Stimulated activated CD4-positive, alpha-beta T cell treated with anti-CD3 and anti-CD28 coated beads, Interleukin-12 subunit alpha, Interleukin-12 subunit beta, amount 100 ng/mL, for 4 hours (primary cell): ENCODE results near the gene ECEL1.
"Not testable (repeated sequence)": the region's sequence is repeated elsewhere in the genome, so short reads cannot be mapped to it uniquely, and the experiment has no call there.

Source experiments
- DNase-seq: peaks from one replicate; pipeline ENCODE4 v3.0.0-alpha.2; 2020

The ECEL1 gene, protein sequence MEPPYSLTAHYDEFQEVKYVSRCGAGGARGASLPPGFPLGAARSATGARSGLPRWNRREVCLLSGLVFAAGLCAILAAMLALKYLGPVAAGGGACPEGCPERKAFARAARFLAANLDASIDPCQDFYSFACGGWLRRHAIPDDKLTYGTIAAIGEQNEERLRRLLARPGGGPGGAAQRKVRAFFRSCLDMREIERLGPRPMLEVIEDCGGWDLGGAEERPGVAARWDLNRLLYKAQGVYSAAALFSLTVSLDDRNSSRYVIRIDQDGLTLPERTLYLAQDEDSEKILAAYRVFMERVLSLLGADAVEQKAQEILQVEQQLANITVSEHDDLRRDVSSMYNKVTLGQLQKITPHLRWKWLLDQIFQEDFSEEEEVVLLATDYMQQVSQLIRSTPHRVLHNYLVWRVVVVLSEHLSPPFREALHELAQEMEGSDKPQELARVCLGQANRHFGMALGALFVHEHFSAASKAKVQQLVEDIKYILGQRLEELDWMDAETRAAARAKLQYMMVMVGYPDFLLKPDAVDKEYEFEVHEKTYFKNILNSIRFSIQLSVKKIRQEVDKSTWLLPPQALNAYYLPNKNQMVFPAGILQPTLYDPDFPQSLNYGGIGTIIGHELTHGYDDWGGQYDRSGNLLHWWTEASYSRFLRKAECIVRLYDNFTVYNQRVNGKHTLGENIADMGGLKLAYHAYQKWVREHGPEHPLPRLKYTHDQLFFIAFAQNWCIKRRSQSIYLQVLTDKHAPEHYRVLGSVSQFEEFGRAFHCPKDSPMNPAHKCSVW

GRCh38 chr2:232487385-232488096 lies at the start of gene ECEL1:
ECEL1 (minus strand) TSS chr2:232487834; CDS start chr2:232486653, 1,181 bp downstream.
- DNase-seq: no peak

DNA sequence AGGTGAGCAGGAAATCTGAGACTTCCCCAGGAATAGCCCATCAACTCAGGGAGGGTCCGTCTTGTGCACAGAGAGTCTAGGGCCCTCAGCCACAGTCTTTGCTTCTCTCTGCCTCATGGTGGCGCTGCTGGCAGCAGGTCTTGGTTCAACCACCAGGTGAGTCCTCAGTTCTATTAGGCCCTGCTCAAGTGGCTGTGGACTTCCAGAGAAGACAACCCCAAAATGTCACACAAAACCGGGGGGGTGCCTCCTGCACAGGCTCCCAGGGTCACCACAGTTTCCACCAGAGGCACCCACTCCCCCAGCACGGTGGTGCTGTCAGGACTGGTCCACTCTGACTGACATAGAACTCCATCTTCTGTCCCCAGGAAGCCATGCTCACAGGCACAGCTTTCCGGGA lies 49.4 kb upstream of the ECEL1 start:
- DNase-seq: no peak

DNA sequence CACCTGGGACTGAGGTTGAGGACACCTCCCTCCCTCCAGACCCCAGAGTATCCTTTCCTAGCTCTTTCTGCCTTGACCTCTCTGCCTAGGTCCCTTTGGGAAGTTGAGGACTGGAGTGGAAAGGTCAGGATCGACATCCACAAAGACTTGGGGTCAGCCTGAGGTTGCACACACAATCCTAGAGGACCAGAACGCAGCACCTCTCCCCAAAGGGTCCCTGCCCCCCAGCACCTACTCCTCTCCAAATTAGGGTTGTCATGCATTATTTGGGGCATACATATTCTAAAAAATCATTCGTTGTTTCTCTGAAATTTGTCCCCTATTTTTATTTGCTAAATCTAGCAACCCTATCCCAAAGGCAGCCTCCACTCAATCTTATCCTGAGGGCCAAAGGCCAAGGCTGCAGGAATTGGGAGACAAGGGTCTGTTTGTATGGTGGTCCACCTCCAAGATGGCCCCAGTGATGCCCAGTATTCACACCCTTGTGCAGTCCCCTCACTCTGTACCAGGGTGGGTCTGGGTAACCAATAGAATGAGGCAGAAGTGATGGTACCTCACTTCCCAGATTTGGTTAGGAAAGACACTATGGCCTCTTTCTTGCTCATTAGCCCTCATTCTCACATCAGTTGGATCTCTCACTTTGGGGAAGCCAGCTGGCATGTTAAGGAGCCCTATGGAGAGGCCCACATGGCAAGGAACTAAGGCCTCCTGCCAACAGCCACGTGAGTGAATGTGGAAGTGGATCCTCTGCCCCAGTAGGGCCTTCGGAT lies 48.3 kb upstream of the ECEL1 start:
- DNase-seq: no peak

DNA sequence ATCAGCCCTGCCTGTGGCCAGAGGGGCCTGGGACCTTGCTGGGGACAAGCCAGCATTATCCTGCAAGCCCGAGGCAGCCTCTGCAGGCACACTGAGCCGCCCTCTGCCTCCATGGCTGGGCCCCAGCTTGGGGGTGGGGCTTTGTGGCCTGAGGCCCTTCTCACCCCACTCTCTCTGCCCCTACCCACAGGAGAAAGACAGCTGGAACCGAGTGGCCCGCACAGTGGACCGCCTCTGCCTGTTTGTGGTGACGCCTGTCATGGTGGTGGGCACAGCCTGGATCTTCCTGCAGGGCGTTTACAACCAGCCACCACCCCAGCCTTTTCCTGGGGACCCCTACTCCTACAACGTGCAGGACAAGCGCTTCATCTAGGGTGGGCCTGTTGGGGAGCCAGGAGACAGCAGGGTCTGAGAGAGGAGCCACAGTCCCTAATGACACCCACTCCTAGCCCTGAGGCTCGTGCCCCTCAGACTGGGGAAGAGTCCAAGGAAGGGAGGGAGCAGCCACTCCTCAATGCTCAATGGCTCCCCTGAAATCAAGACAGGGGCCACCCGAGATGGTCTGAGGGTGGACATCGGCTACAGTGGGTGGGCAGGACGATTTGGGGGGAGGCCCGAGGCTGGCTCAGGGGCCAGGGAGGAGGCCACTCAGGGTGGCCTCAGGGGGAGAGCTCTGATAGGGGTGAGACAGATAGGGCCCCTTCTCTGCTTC lies 47.5 kb upstream of the ECEL1 start:
- no peak for DNase-seq

DNA sequence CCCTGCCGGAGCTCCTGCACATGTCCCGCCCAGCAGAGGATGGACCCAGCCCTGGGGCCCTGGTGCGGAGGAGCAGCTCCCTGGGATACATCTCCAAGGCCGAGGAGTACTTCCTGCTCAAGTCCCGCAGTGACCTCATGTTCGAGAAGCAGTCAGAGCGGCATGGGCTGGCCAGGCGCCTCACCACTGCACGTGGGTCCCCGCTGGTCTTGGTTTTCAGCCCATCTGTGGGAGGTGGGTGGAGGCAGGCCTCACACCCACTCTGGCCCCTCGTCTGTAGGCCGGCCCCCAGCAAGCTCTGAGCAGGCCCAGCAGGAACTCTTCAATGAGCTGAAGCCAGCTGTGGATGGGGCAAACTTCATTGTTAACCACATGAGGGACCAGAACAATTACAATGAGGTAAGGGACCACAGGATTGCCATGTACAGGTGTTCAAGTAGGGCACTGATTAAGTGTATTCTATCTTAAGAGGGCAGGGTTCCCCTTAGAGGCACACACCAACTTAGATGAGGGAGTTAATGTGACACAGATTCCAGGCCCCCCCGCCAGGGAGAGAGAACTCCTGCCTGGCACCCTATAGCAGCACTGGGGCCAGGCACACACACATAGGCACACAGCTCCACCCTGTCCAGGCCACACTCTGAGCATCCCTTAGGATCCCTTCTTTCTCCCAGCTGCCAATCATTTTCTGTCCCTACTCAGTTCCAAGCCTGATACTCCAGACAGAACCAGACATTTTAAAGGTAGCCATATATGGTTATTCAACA lies 46.5 kb upstream of the ECEL1 start:
- DNase-seq: no peak

GRCh38 chr2:232532821-232533220 lies 45.2 kb upstream of the ECEL1 start:
- DNase-seq: not testable (repeated sequence)

DNA sequence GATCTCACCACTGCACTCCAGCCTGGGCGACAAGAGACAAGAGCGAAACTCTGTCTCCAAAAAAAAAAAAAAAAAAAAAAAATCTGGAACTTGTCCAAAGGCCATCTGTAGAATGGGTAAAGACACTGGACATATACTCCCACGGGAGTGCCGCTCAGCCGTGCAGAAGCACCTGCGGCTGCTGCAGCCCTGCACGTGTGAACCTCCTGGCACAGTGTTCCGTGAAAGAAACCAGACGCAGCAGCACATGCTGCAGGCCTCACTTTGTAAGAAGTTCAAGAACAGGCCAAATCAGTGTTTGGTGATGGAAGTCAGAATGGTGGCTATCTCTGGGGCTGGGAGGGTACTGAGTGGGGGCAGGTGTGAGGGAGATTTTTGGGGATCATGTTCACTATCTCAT lies 44.8 kb upstream of the ECEL1 start:
- no peak for DNase-seq

DNA sequence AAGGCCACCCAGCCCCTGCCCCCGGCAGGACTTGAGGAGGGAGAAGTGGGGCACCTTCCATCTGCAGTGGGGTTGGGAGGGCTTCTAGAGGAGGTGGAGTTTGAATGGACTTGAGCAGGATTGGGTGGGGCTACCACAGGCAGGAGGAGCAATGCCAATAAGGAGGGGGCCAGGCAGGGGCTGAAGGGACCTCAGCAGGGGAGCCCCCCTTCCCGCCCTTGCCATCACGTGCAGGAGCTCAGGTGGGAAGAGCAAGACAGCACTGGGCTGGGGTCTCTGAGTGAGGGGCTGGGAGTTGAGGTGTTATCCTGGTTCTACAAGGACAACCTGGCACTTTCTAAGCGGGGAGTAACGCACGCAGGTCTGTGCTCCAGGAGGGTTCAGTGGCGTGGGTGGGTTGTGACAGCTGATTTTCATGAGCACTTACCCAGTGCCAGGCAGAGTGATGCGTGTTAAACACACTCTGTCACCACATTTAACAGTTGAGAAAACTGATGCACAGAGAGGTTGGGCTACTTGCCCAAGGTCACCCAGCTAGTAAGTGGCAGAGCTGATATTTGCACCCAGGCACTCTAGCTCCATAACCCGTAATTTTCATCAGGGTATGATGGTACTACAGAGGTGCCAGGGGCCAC lies 43.1 kb upstream of the ECEL1 start:
- DNase-seq: no peak

DNA sequence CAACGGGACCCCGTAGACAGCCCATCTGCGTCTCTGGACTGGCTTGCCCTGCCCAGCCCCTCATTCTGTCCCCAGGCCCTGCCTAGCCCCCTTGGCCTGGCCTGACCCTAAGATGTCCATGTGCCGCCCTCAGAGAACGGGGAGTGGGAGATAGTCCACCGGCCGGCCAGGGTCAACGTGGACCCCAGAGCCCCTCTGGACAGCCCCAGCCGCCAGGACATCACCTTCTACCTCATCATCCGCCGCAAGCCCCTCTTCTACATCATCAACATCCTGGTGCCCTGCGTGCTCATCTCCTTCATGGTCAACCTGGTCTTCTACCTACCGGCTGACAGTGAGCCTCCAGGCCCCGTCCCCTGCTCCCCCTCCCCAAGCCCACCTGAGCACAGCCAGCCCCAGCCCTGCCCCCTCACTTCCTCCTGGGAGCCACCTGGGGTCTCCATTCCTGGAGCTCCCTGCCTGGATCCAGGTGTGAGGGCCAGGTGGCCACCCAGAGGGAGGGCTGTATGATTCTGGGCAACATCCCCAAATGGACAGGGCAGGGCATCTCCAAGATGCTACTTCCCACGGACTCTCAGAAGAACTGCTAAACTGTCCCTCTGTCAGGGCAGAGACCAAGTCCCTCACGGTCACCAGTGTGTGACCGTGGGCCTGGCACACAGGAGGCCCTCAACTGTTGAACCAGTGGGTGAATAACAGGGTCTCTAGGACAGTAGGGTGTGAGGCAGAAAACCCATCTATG lies 42.3 kb upstream of the ECEL1 start:
- no peak for DNase-seq

GRCh38 chr2:232528746-232529460 lies 41.3 kb upstream of the ECEL1 start:
- no peak for DNase-seq

- no peak for DNase-seq
These were observed 40.4 kb upstream of the ECEL1 start for GRCh38 chr2:232527905-232528470.

DNA sequence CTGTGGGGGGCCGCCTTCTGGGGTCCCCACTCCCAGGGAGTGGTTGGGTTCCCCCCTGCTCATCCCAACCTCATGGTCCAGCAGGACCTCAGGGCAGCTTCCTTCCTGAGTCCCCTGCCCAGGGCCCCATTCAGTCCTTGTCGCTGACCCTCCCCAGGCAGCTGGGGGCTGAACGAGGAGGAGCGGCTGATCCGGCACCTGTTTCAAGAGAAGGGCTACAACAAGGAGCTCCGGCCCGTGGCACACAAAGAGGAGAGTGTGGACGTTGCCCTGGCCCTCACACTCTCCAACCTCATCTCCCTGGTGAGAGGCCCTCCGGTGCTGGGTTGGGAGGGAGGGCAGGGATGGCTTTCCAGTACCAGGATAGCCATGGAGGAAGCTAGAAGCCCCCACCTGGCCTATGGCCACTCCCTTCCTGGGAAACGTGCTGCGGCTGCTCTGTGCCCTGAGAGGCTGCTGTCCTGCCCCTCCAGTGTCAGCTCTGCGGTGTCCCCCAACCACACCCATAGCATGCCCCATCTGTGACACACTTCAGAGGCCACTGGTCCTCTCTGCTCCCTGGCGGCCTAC lies 38.8 kb upstream of the ECEL1 start:
- DNase-seq: no peak

GRCh38 chr2:232525791-232526371 lies 38.2 kb upstream of the ECEL1 start, which contains the start of gene CHRND:
CHRND (plus strand) TSS chr2:232526160; CDS start chr2:232526216, 56 bp downstream.
- no peak for DNase-seq

- no peak for DNase-seq
These were observed 37.6 kb upstream of the ECEL1 start for GRCh38 chr2:232525199-232525598.

GRCh38 chr2:232524771-232525170 lies 37.1 kb upstream of the ECEL1 start:
- no peak for DNase-seq

DNA sequence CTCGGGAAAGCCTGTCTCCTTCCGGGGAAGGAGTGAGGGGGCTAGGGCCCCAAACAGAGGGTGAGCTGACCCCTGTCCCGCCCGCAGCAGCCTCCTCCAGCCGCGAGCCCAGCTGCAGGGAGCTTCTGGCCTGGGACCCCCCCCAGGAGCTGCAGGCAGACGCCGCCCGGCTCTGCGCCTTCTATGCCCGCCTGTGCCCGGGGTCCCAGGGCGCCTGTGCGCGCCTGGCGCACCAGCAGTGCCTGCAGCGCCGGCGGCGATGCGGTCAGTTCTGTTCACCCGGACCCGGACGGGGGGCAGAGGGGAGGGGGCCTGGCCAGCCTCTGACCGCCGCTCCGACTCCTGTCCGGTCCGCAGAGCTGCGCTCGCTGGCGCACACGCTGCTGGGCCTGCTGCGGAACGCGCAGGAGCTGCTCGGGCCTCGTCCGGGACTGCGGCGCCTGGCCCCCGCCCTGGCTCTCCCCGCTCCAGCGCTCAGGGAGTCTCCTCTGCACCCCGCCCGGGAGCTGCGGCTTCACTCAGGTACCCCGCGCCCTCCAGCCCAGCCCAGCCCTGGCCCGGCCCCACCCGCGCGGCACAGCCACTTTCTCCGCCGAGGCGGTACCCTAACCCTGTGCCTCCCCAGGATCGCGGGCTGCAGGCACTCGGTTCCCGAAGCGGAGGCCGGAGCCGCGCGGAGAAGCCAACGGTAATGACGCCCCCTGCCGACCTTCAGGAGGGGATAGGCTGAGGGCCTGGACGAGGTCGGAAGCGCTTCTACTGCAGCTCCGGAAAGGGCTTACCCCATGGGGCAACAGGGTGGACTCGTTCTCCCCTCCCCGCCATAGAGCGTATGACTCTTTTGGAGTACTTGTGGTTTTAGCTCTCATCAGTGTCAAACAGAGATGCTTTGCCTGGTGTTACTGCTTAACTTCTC lies 36.3 kb upstream of the ECEL1 start:
- peak; percentile 25 for DNase-seq

GRCh38 chr2:232523402-232523681 lies 35.7 kb upstream of the ECEL1 start:
- no peak for DNase-seq
